HepG2 (cell line): ENCODE measurements around the gene TOP3B.

Experiments
- ARHGAP35 ChIP-seq: sonication (generic); formaldehyde crosslinking; IDR thresholded peaks from 2 replicates; pipeline ENCODE4 v1.9.0; 2022; ENCODE audit warnings: mild to moderate bottlenecking, inconsistent platforms, moderate library complexity, missing genetic modification reagents, borderline replicate concordance
- ETV5 ChIP-seq: IDR thresholded peaks from 2 replicates; pipeline ENCODE4 v1.6.1; 2018; ENCODE audit warnings: missing biosample characterization, missing genetic modification reagents, inconsistent platforms, borderline replicate concordance
- ZBTB21 ChIP-seq: sonication (generic); formaldehyde crosslinking; IDR thresholded peaks from 2 replicates; pipeline ENCODE4 v1.4.0; 2020; ENCODE audit warnings: missing genetic modification reagents
- ZNF839 ChIP-seq: sonication (generic); formaldehyde crosslinking; IDR thresholded peaks from 2 replicates; pipeline ENCODE4 v1.4.0; 2020; ENCODE audit warnings: missing genetic modification reagents, mild to moderate bottlenecking, borderline replicate concordance
- TF ChIP-seq, protein P1 (sequence below): sonication (generic); formaldehyde crosslinking; IDR thresholded peaks from 2 replicates; pipeline ENCODE4 v1.8.0; 2022; ENCODE audit warnings: low read depth, missing genetic modification reagents

DNA sequence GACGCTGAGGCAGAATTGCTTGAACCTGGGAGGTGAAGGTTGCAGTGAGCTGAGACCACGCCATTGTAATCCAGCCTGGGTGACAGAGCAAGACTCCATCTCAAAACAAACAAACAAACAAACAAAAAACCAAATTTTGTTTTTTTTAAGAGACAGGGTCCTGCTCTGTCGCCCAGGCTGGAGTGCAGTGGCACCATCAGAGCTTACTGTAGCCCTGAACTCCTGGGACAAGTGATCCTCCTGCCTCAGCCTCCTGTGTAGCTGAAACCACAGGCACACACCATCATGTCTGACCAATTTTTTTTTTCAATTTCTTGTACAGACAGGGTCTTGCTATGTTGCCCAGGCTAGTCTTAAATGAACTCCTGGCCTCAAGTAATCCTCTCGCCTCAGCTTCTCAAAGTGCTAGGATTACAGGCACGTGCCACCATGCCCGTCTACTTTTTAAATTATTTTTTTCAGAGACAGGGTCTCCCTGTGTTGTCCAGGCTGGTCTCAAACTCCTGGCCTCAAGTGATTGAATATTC is 16.8 kb downstream of the TOP3B start:
- no peak for TF ChIP-seq ZBTB21
- TF ChIP-seq, protein P1, sequence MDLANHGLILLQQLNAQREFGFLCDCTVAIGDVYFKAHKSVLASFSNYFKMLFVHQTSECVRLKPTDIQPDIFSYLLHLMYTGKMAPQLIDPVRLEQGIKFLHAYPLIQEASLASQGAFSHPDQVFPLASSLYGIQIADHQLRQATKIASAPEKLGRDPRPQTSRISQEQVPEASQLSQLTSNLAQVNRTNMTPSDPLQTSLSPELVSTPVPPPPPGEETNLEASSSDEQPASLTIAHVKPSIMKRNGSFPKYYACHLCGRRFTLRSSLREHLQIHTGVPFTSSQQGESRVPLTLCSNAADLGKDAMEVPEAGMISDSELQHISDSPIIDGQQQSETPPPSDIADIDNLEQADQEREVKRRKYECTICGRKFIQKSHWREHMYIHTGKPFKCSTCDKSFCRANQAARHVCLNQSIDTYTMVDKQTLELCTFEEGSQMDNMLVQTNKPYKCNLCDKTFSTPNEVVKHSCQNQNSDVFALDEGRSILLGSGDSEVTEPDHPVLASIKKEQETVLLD (CRISPR knock-in tag) = no peak
- no peak for TF ChIP-seq ARHGAP35
- TF ChIP-seq ZNF839 = no peak
- no peak for TF ChIP-seq ETV5 (CRISPR knock-in tag)
